GM19463 (cell line): ENCODE results near the gene UGT3A1.
"Not testable (repeated sequence)": the region's sequence is repeated elsewhere in the genome, so short reads cannot be mapped to it uniquely, and the experiment has no call there.

Experiments used
- ATAC-seq: cut with Tn5 transposase; IDR thresholded peaks from one replicate; pipeline ENCODE4 v1.9.1; 2021; ENCODE audit warnings: mild to moderate bottlenecking, moderate library complexity; ENCODE audit not compliant: unreplicated experiment

Gene UGT3A1

DNA sequence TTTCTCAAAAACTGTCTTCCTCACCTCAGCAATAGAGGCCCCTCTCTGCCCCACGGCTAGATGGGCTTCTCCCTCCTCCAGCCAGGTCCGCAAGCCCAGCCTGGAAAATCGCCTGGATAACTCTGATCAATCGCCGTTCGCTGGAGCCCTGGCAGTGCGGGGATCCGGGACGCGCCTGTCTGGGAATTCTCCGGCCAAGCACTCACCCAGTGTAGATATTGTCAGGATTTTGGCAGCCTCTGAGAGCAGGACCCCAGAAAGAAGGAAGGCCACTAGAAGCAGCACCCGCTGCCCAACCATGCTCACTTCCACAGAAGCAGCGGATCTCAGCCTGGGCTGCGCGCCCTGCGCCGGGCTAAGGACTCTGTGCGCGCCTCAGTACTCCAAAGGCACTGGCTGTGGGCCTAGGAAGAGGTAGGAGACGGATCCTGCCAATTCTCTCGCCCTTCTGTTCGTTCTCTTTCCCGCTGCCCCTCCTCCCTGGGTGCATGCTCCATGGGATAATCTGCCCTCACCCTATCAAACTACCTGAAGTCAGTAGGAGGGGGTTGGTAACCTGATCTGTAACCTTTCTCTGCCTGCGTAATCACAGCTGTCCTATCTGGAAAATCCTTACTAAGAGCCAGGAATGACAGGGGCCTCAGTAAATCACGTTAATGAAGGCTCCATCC is at the start of gene UGT3A1:
UGT3A1 (minus strand) TSS at position 450 of the 671 bp plus-strand sequence; CDS start at position 300, 150 bp downstream.
- ATAC-seq, result no peak

DNA sequence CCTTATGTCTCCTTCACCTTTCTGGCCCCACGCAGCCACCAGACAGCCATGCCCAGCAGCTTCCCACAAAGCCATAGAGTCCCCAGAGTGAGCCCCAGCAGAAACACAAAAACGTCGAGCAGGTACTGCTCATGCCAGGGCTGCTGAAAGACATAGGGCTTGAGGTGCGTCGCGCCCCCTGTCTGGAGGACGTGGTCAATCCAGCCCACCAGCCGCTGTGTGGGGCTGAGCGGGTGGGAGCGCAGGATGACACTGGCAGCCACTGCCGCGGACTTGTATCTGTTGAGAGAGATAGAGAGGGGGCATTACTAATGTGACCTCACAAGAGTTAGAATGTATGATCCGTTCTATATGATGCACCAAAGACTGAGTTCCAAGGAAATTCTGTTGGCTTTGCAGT is 44.5 kb upstream of the UGT3A1 start:
- no peak for ATAC-seq

DNA sequence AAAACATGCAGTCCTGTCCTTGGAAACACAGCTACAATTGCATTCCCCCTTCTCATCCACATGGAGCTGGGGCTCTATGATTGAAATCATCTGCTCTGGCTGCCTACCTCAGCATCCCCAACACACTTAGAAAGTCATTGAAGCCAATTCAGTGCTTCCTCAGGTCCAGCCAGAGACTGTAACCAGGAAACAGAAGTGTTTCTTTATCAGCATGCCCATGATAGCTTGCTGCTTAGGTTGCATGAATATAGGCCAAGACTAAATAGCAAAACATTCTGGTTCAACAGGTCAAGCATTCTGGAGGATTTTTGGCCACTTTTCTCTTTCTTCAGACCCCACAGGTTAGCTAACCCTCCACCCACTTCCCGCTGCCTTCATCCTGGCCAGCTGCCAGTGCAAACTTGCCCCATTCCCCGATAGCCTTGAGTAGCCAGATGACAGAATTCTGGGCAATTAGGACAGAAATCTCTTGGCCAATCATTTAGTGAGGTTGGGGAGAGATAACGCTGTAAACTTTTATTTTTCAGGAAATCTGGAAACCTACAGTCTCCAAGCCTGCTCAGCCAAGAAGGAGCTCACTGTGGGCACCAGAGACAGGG is 43.4 kb upstream of the UGT3A1 start:
- ATAC-seq, result not testable (repeated sequence)

- ATAC-seq, result no peak
These were observed 42.3 kb upstream of the UGT3A1 start for GRCh38 chr5:36033486-36033885.

- no peak for ATAC-seq
These were observed 41.9 kb upstream of the UGT3A1 start for GRCh38 chr5:36033047-36033446.

DNA sequence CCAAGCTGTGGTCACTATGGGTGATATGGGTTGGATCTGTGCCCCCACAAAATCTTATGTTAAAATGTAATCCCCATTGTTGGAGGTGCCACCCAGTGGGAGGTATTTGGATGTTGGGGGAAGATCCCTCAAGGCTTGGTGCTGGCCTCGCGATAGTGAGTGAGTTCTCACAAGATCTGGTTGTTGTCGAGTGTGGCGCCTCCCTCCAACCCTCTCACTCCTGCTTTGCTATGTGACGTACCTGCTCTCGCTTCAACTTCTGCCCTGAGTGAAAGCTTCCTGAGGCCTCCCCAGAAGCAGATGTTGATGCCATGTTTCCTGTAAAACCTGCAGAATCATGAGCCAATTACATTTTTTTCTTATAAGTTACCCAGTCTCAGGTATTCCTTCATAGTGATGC is 40.0 kb upstream of the UGT3A1 start:
- ATAC-seq, result no peak

- ATAC-seq, result no peak
These were observed 38.7 kb upstream of the UGT3A1 start for GRCh38 chr5:36029914-36030313.

DNA sequence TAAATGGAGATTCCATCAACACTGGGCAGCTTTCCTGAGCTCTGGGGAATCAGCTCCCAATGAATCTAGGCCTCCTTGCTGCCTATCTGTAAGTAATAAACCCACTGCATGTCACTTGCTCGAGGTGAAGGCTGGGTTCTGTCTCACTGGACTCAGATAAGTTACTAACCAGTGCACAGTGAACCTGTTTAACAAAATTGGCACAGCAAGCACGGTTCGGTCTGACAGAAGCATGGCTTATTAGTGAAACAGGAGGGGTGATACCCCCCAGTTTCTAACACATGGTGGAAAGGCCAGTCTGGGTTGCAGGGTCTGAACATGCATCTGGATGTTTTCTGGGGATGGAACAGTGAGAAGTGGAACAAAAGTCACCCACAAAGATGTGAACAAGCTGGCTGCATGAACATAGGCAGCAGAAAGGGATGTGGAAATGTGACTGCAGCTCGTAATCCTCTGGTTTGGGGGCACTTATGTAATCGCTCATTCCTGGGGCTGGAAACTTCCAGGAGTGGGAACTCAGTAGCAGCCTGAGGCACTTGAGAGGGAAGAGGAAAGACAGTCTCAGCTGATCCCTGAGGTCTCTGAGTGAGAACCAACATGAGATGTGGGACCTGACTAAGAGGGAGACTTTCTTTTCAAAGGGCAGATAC is 37.8 kb upstream of the UGT3A1 start:
- ATAC-seq, result no peak

GRCh38 chr5:36027711-36028110 is 36.5 kb upstream of the UGT3A1 start:
- no peak for ATAC-seq

GRCh38 chr5:36026706-36027465 is 35.7 kb upstream of the UGT3A1 start:
- no peak for ATAC-seq

DNA sequence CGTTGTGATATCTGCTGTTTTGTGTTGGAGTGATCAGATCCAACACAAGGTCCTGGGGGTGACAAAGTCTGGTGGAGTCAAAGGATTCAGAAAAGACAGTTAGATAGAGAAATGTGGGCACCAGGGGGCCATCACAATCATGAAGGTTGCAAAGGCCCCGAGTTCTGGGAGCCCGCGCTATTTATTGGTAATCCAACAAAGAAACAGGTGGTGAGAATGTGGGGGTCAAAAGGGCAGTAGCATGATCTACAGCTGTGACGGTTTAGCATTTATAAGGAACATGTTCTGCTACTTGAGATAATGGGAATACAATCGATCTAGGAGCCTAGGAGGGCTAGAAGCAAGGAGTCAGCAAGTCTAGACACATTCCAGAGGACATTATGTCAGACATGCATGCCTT is 31.1 kb upstream of the UGT3A1 start:
- not testable (repeated sequence) for ATAC-seq

DNA sequence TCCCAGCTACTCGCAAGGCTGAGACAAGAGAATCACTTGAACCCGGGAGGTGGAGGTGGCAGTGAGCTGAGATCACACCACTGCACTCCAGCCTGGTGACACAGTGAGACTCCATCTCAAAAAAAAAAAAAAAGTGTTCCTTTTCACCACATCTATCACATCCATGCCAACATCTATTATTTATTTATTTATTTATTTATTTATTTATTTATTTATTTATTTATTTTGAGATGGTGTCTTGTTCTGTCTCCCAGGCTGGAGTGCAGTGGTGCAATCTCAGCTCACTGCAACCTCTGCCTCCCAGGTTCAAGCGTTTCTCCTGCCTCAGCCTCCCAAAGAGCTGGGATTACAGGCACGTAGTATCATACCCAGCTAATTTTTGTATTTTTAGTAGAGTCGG is 28.4 kb upstream of the UGT3A1 start:
- ATAC-seq, result not testable (repeated sequence)

DNA sequence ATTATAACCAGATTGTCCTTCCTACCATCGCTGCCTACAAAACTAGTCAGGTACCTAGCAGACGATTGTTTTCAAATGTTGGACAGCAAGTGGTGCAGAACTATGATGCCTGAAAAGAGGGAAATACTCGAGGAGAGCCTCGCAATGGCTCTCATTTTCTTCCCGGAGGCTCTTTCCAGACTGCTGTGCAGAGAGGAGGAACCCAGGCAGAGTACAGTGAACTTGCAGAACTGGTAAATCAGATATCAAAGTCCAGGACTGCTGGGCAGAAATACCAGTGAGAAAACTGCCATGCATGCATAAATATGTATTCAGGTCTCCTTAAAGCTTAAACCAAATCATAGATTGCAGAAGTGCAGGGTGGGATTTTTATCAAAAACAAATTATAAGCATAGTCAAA is 26.4 kb upstream of the UGT3A1 start:
- no peak for ATAC-seq

DNA sequence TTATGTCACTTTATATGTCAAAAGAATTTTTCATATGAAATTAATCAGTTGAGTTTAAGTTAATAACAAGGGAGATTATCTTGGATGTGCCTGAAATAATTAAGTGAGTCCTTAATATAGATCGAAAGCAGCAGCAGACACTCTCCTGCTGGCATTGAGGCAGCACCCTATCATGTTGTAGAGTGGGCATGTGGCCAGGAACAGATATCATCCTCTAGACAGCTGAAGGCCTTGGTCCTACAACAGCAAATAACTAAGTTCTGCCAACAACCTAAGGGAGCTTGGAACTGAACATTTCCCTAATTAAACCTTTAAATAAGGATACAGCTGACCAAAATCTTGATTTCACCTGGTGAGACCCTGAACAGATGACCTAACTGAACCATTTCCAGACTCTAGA is 25.8 kb upstream of the UGT3A1 start:
- ATAC-seq, result no peak

- ATAC-seq, result no peak
These were observed 22.0 kb upstream of the UGT3A1 start for GRCh38 chr5:36013182-36013581.

GRCh38 chr5:36009698-36010097 is 18.5 kb upstream of the UGT3A1 start:
- no peak for ATAC-seq

- ATAC-seq, result no peak
These were observed 16.2 kb upstream of the UGT3A1 start for GRCh38 chr5:36007366-36007765.

DNA sequence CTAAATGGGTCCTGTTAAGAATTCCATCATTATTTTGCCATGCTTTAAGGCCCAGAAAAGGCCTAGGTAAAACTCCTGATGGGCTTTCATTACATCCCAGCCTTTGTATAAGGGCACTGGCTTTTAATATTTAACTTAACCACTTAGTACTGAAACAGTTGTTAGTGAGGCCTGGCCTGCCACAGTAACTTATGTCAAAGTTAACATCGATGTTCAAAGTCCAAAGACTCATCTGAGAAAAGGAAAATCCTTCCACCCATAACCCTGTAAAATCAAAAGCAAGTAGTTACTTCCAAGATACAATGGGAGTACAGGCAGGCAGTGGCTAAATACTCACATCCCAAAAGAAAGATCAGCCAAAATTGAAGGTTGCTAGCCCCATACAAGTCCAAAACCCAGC is 15.0 kb upstream of the UGT3A1 start:
- ATAC-seq, result no peak

- no peak for ATAC-seq
These were observed 9.8 kb upstream of the UGT3A1 start for GRCh38 chr5:36001032-36001431.

DNA sequence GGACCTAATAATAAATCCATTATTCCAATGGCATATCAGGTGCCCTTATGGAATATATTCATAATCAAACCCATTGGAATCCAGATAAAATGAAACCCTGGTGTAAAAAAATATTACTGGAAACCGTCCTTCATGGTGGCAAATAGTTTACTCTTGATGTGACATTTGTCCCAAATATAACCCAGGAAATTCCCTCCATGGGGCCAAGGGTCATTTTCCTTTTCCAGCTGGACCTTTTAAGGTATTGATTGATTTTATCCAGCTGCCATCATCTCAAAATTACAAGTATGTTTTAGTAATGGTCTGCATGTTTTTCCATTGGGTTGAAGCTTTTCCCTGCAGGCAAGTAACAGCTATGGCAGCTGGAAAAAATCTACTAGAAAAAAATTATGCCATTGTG is 8.4 kb upstream of the UGT3A1 start:
- no peak for ATAC-seq

DNA sequence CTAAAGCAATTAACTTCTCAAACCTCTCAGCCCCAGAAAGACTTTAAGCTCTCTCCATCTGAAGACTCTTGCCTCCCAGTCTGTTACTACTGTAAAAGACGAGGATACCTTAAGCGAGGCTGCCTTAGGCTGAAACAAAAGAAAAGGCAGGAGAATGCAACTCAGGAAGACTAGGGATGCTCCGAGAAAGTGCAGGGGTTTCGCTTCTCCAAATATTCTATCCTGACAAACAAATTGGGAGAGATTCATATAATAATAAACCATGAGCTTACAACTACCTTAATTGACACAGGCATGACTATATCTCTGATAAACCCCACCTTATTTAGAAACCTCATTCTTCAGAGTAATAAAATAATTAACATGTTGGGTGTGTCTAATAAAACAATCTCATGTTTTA is 4.9 kb upstream of the UGT3A1 start:
- no peak for ATAC-seq

DNA sequence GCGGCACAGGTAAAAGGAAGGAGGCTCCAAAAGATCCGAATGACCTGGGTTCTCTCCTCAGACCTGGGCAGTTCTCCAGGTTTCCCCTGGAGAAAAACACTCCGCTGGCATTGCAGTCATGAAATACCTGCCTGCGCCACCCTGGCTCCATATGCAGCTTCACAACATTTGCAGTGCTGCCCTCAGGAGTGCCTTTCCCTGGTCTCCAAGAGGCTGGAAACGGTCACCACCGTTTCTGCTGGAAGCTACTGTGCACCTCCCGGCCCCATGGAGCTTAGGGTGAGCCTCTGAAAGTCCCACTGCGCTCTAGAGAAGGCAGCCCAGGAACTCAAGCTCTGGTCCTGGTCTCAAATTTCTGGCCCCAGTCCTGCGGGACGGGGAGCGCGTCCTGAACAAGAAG is 670 bp downstream of the UGT3A1 start:
- no peak for ATAC-seq
